Measurements from ENCODE around the gene RPUSD1.
"Not testable (repeated sequence)": the region's sequence is repeated elsewhere in the genome, so short reads cannot be mapped to it uniquely, and the experiment has no call there.

Gene RPUSD1

DNA sequence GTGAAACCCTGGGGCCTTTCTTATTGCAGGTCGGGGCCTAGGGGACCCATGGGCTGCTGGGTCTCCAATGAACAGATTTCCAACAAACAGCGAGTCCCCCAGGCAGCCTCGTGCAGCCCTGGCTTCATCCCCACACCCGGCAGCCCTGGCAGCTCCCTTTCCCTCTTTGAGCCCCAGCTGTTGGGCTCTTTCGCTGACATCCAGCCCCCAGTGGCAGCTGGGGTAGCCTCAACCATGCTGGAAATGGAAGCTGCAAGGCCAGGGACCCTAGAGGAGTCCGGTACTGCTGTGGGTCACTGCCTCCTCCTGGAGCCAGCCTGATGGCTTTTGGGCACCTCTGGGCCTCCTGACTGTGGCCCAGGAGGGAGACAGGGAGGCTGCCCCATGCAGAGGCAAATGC, 5.9 kb downstream of the RPUSD1 start:
- no peak for DNase-seq (ENCODE audit: low read depth)

DNA sequence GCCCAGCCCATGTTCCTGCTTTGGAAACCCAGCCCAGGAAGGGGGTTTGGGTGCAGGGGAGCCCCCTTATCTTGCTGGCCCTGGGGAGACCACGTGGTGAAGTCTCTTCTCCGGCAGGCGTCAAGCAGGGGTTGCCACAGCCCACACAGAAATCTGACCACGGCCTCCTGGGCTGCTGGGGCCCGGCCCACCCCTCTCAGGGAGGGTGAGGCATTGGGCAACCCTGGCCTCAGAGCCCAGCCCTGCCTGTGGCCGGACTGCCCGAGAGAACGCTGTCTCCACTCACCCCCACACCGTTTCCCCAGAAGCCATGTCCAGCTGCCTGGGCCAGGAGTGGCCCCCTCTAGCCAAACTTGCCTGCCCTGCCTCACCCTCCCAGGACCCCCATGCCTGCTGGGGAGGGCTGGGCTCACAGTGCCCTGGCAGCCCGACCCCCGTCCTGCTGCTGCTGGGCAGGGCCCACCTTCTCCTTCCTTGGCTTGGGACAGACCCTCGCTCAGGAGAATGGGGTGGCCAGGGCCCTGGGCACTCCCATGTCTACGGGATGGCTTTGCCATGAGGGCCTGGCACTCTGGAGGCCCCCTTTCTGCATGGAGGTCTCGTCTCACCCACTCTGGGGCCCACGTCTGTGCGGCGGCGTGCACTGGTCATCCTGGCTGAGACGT, 6.7 kb downstream of the RPUSD1 start:
- no peak for DNase-seq (ENCODE audit: low read depth)

DNA sequence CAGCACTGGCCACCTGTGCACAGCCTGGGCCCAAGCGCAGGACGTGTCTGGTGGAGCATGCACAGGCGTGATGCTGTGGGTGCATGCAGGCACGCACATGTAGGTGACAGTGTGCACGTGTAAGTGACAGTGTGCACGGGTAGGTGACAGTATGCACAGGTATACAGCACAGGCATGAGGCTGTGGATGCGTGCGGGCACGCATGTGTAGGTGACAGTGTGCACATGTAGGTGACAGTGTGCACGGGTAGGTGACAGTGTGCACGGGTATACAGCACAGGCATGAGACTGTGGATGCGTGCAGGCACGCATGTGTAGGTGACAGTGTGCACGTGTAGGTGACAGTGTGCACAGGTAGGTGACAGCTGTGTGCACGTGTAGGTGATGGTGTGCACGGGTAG, 7.9 kb downstream of the RPUSD1 start:
- no peak for DNase-seq (ENCODE audit: low read depth)

DNA sequence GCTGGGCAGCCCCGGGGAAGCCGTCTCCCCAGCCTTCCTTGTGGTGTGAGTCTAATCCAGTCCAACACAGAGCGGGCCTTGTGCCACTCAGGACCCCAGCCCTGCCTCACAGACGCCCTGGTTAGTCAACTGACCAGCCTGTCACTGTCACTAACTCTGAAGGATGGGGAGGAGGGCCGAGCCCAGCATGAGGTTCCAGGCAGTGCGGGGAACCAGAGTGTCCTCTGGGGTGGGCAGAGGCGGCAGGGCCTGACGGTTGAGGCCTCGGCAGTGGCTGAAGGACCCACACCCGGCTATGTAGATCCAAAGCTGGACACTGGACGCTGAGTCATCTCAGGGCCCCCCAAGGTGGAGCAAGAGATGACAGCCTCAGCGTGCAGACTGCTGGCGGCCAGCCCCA, 8.6 kb downstream of the RPUSD1 start:
- DNase-seq (ENCODE audit: low read depth): no peak

GRCh38 chr16:778909-779527, 9.2 kb downstream of the RPUSD1 start:
- DNase-seq (ENCODE audit: low read depth): no peak

- no peak for DNase-seq (ENCODE audit: low read depth)
Measured at GRCh38 chr16:778447-778846, 9.7 kb downstream of the RPUSD1 start.

DNA sequence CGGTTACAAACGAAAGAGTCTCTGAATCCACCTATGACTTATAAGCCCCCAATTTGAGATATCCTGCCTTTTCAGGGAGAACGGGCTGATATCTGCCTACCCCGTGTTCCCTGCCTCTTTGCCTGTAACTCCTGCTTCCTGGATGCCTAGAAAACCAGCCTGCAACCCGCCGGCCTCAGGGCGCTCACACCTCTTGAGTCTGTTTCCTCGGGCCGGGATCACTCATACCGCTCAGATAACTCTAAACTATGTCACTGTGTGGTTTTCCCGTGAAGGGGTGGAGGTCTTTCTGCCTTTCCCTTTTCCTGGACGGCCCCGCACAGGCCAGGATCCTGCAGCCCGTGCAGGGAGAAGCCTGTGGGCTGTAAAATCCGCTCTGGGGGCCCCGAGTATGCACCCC, 10.4 kb downstream of the RPUSD1 start:
- DNase-seq (ENCODE audit: low read depth): no peak

DNA sequence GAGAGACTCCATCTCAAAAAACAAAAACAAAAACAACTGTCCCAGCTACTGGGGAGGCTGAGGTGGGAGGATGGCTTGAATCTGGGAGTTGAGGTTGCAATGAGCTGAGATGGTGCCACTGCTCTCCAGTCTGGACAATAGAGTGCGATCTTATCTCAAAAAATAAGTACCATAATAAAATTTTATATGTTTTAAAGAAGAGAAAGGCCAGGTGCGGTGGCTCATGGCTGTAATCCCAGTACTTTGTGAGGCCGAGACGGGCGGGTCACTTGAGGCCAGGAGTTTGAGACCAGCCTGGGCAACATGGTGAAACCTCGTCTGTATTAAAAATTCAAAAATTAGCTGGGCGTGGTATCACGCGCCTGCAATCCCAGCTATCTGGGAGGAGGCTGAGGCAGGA, 11.4 kb downstream of the RPUSD1 start:
- DNase-seq (ENCODE audit: low read depth): no peak

- not testable (repeated sequence) for DNase-seq (ENCODE audit: low read depth)
Measured at GRCh38 chr16:776298-776697, 11.9 kb downstream of the RPUSD1 start.

DNA sequence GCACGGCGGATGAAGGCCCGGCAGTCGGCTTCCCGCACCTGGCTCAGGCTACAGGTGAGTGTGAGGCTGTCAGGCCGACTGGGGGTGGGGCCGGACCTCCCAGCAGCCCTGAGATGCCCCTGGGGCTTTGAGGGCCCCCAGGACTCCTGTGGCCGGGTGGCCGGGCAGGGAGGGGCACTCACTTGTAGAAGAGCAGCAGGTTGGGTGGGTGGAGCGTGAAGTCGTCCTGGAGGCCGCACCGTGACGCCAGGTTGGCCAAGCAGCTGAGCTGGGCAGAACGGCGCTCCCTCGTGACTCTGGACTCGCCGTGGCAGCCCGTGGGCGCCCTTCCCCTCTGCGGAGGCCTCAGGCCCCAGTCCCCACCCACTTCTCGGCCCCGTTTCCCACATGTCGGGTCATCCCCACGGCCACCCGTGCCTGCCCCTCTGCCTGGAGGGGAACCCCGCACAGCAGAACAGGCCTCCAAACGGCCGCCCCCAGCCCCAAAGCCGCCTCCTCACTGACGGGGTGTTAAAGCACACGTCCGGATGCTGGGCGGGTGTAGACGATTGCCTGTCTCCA, 12.9 kb downstream of the RPUSD1 start:
- no peak for DNase-seq (ENCODE audit: low read depth)

DNA sequence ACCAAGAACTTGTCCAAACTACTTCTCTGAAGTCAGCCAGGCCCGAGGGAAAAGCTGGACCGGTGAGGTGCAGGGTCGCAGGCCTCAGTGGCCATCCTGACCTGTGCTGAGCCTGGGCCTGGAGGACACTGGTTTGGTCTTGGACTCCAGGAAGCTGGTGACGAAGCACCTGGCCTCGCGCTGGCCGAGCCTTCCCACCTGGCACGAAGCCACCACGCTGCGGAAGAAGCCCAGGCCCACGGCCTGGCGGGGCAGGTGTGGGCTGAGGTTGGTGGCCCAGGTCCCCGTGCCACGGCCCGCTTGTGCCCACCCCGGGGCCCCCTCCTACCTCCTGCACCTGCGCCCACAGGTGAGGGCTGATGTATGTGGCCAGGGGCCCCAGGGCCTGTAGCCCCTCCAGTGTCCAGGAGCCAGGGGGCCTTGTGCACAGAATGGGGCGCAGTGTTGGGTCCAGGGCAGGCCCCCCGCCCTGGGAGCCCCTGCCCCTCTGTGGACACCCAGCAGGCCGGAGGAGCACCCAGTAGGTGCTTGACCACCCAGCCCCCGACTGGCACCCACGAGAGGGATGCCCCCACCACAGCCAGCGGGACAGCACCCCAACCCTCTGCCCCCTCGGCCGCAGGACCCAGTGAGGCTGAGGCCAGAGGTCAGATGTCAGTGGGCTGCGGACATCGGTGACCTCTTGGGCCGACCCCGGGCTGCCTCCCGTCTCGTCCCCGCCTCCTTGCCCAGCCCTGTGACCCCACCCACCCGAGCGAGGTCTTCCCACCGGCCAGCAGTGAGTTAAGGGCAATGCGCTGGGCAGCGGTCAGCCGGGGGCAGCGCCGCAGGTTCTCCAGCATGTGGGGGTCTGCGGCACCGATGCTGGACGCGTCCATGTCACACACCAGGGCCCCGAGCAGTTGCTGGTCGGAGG, 13.8 kb downstream of the RPUSD1 start:
- no peak for DNase-seq (ENCODE audit: low read depth)

GRCh38 chr16:772959-773358, 15.2 kb downstream of the RPUSD1 start:
- DNase-seq (ENCODE audit: low read depth): no peak

- DNase-seq (ENCODE audit: low read depth): no peak
Measured at GRCh38 chr16:770411-770810, 17.8 kb downstream of the RPUSD1 start.

DNA sequence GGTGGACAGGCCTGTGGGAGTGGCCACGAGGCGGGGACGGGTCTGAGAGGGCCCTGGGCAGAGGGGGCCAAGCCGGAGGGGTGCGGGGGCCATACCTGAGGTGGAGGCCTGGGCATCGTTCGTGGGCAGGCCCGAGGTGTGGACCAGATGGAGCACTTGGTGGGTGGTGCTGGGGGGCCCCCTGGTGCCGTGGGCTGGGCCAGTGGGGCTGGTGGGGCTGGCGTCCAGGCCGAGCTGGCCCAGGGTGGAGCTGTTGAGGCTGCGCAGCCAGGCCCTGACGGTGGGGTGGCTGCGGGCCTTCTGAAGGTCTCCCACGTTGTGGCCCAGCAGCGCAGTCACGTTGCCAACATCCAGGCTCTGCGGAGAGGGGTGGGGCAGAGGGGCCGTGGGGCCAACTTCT, 18.2 kb downstream of the RPUSD1 start:
- DNase-seq (ENCODE audit: low read depth): no peak

DNA sequence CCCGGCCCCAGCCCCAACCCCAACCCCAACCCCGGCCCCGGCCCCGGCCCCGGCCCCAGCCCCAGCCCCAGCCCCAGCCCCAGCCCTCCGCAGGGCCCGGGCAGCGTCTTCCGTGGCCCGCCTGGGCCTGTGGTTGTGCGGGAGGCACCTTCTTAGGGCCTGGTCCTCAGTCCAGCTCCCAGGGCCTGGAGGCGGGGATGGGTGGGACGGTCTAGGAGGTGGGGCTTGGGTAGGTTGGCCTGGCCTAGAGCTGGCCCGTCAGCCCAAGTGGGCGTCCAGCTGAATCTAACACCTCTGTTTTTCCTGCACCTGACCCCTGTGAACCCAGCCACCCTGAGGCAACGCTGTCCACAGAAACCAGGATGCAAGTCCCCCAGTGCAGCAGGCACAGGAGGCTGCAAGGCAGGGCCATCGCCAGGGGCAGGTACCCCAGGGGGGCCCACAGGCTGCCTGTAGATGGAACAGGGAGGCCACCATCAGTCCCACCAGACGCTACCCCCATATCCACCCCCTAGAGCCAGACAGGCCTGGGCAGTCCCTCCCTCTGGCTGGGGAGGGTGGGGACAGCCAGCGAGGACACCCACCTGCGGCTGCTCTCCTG, 18.9 kb downstream of the RPUSD1 start:
- no peak for DNase-seq (ENCODE audit: low read depth)

DNA sequence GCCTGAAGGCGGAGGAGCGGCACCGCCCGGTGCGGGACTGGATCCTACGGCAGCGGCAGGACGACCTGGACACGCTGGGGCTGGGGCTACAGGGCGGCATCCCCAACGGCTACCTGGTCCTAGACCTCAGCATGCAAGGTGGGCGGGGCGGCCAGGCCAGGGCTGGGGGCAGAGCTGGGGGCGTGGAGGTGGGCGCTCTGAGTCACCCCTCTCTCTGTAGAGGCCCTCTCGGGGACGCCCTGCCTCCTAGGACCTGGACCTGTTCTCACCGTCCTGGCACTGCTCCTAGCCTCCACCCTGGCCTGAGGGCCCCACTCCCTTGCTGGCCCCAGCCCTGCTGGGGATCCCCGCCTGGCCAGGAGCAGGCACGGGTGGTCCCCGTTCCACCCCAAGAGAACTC, 19.8 kb downstream of the RPUSD1 start:
- DNase-seq (ENCODE audit: low read depth): no peak

- no peak for DNase-seq (ENCODE audit: low read depth)
Measured at GRCh38 chr16:767743-768235, 20.4 kb downstream of the RPUSD1 start.

DNA sequence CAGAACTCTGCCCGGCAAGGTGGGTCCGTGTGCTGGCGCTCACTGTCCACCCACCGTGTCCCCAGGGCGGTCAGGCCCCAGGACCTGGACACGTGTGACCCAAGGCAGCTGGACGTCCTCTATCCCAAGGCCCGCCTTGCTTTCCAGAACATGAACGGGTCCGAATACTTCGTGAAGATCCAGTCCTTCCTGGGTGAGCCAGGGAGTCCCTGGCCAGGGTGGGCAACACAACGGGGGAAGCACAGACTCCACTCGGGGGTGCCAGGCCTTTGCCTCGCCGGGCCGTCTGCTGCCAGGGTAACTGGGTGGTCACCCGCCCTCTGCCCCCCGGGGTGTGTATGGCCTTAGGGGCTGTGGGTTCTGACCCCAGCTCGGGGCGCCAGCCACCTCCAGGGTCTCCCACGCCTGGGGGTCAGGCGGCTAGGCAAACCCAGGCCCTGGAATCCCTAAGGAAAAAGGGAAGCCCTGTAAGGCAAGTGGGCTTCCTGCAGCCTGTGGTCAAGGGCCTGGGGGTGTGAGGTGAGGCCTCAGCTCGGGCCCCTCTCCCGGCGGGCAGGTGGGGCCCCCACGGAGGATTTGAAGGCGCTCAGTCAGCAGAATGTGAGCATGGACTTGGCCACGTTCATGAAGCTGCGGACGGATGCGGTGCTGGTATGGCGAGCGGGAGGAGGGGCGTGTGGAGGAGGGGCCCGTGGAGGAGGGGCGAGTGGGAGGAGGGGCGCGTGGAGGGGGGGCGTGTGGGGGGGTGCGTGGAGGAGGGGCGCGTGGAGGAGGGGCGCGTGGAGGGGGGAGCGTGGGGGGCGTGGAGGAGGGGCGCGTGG, 21.2 kb downstream of the RPUSD1 start:
- DNase-seq (ENCODE audit: low read depth): no peak

GRCh38 chr16:766008-766819, 22.0 kb downstream of the RPUSD1 start:
- DNase-seq (ENCODE audit: low read depth): no peak

DNA sequence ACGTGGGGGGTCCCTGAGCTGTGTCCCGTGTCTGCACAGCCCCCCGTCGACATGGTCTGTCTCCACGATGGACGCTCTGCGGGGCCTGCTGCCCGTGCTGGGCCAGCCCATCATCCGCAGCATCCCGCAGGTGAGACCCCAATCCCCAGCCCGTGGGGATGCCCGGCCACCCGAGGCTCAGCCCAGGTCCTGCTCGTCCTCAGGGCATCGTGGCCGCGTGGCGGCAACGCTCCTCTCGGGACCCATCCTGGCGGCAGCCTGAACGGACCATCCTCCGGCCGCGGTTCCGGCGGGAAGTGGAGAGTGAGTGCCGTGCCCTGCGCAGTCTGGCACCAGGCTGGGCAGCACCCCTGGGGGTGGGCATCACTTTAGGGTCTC, 22.7 kb downstream of the RPUSD1 start:
- no peak for DNase-seq (ENCODE audit: low read depth)
